Adrenal gland (tissue), 12 donors: Measurements from ENCODE around the gene SSBP1. TPM values are rescaled to one million over a fixed set of nuclear protein-coding genes. Genes with fewer than 3 reads are reported as not detected.
"Not testable (repeated sequence)": the region's sequence is repeated elsewhere in the genome, so short reads cannot be mapped to it uniquely, and the experiment has no call there.

ENCODE experiments used
- DNase-seq, 7 donors: peaks; one replicate each; pipeline ENCODE4 v3.0.0-alpha.2; 2019 to 2020
- H3K27ac ChIP-seq, 5 donors: fragments of 200-600 bp; sonication (generic) in 4 of 5; 1 replicate in 3 of 5; 2 replicates in 2 of 5; pipeline versions ENCODE4 v1.5.1 to v1.8.0; 2016 to 2020; ENCODE audit warnings: mild to moderate bottlenecking in 1 of 5
- H3K27me3 ChIP-seq: fragments of 200-600 bp; 2 replicates; pipeline ENCODE4 v1.8.0; 2021
- H3K36me3 ChIP-seq, 2 donors: fragments of 200-600 bp; replicated peaks in 1 of 2; 1 replicate in 1 of 2; 2 replicates in 1 of 2; pipeline versions ENCODE4 v1.5.1 to v1.8.0; 2018 to 2022
- H3K4me1 ChIP-seq, 2 donors: fragments of 200-600 bp; replicated peaks in 1 of 2; 1 replicate in 1 of 2; 2 replicates in 1 of 2; pipeline versions ENCODE4 v1.5.1 to v1.8.0; 2018 to 2021
- H3K4me3 ChIP-seq, 4 donors: fragments of 200-600 bp; sonication (generic) in 3 of 4; one replicate each; pipeline ENCODE4 v1.5.1; 2016 to 2018
- H3K9me3 ChIP-seq, 3 donors: fragments of 200-600 bp; sonication (generic) in 1 of 3; replicated peaks in 1 of 3; 1 replicate in 2 of 3; 2 replicates in 1 of 3; pipeline versions ENCODE4 v1.5.1 to v1.8.0; 2016 to 2021
- POLR2A ChIP-seq, 2 donors: fragments of 450-650 bp; IDR thresholded peaks; one replicate each; pipeline ENCODE4 v1.6.1; 2017; ENCODE audit warnings: antibody characterized with exemption in 2 of 2, mild to moderate bottlenecking in 2 of 2, moderate library complexity in 1 of 2
- WGBS, 4 donors: extraction: QIAGEN DNeasy Blood & Tissue Kit in 2 of 4; methylation state at CpG; one replicate each; pipeline versions ENCODE4 v1.1.5 to v1.1.7; 2013 to 2017; 5-methylcytosine and 5-hydroxymethylcytosine counted together
- intact Hi-C, 2 donors: fragments of 100-400 bp; cut with DNase I; formaldehyde crosslinking; loops; one replicate each; pipeline versions ENCODE4 v1.14.1 to v1.15.0; 2022 to 2023
- polyA plus RNA-seq, 3 donors: library from polyadenylated mRNA; stranded (reverse); fragments of 200-250 nt in 2 of 3; fragments of 350-450 nt in 1 of 3; fragmentation: Illumina TruSeq in 1 of 3; extraction: RNeasy Lipid Tissue Mini Kit (QIAGEN cat#74804) in 1 of 3; gene quantifications; one replicate each; pipeline ENCODE4 v1.2.3, GENCODE V29; 2013 to 2014
- total RNA-seq, 9 donors: library from RNA; depleted of rRNA in 4 of 9; stranded (reverse); fragments of >200 nt in 4 of 9; fragments of 120-200 nt in 1 of 9; fragmentation: NEBNext Ultra II Directional in 1 of 9; extraction: Animal tissue kit (Norgen Biotek cat#: 25700) in 1 of 9; gene quantifications; one replicate each; pipeline versions ENCODE4 v1.1.0 to v1.2.4, GENCODE V29; 2013 to 2023
- TF ChIP-seq, protein P1 (sequence below), 6 experiments: fragments of 450-650 bp in 4 of 6; fragments of 200-600 bp in 2 of 6; sonication (generic) in 1 of 6; IDR thresholded peaks; 1 replicate in 5 of 6; 2 replicates in 1 of 6; pipeline versions ENCODE4 v1.5.1 to v1.8.0; 2016 to 2021; ENCODE audit warnings: antibody characterized with exemption in 6 of 6, mild to moderate bottlenecking in 2 of 6, moderate library complexity in 1 of 6
- donor health status: healthy with polysubstance abuse.
- donor health status: Bipolar disorder and iron deficiency.
- donor health status: DM: yes; HTN: yes; CAD: no.
- donor health status: DM: no; HTN: no; CAD: no.
- donor health status: DM: no; HTN: no; CAD: no.
- donor health status: DM: yes; HTN: yes; CAD: no.

SSBP1 gene
- total and polyA plus RNA-seq, 12 donors = 87.0 to 316 (median 134) TPM

DNA sequence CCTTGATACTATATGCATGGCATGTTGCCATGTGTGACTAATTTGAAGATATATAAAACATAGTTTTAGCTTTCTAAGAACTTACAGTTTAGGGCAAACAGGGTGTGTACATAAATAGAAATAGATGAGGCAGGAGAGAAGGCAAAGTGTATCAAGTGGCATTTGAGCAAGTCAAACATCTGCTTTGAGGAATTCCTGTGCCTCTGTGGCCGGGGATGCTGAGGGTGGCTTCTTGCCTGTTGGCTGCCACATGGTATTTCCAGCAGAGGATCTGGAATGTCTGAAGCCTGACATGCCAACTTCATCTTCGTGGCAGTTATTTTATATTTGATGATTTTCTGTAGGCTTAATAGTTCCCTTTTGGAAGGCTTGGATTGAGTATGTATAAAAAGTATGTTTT lies 6.0 kb downstream of the SSBP1 start:
- intact Hi-C loops = no loop called here
- H3K4me3 ChIP-seq = no peak overlapping the region
- DNase-seq = no peak
- no peaks in the 10 kb centered on the region for H3K27me3 ChIP-seq
- peaks cover 1 to 15% of the 10 kb centered on the region in 2 donors for H3K4me1 ChIP-seq
- 81 to 86% (median 84%) methylated on average over 2 of the region's 2 CpGs for WGBS, 4 donors
- peaks cover 0 to 83% of the 10 kb centered on the region in 2 donors for H3K36me3 ChIP-seq
- H3K27ac ChIP-seq = no peak overlapping the region
- TF ChIP-seq POLR2A (IDR thresholded peaks at IDR 0.05) = no peak
- TF ChIP-seq, protein P1, sequence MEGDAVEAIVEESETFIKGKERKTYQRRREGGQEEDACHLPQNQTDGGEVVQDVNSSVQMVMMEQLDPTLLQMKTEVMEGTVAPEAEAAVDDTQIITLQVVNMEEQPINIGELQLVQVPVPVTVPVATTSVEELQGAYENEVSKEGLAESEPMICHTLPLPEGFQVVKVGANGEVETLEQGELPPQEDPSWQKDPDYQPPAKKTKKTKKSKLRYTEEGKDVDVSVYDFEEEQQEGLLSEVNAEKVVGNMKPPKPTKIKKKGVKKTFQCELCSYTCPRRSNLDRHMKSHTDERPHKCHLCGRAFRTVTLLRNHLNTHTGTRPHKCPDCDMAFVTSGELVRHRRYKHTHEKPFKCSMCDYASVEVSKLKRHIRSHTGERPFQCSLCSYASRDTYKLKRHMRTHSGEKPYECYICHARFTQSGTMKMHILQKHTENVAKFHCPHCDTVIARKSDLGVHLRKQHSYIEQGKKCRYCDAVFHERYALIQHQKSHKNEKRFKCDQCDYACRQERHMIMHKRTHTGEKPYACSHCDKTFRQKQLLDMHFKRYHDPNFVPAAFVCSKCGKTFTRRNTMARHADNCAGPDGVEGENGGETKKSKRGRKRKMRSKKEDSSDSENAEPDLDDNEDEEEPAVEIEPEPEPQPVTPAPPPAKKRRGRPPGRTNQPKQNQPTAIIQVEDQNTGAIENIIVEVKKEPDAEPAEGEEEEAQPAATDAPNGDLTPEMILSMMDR (IDR thresholded peaks at IDR 0.05) = no peak
- H3K9me3 ChIP-seq = no peaks in the 10 kb centered on the region

DNA sequence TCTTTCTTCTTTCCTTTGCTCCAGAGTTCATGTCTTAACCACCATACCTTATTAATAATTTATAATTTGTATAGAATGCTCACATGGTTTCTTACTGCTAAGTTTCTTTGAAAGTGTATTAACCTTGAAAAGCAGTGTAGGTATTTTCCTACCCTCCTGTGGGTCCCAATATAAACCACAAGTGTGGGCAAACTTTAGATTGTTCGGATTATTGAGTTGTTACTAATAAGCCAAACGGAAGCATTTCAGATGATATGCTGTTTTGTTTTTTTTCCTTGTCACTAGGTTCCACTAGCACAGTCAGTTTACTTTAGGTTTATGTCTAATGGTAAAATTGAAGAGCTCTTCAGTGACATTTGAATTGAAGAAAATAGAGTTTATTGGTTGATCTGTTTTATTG lies 10.2 kb downstream of the SSBP1 start:
- H3K36me3 ChIP-seq = peaks cover 0 to 85% of the 10 kb centered on the region in 2 donors
- WGBS, 4 donors = 94 to 97% (median 95%) methylated on average over 2 of the region's 2 CpGs
- H3K9me3 ChIP-seq = peaks cover 0 to 17% (median 0%) of the 10 kb centered on the region in 3 donors
- DNase-seq = no peak
- intact Hi-C loops = no loop called here
- no peaks in the 10 kb centered on the region for H3K4me1 ChIP-seq
- H3K27me3 ChIP-seq = no peaks in the 10 kb centered on the region
- TF ChIP-seq, protein P1 (IDR thresholded peaks at IDR 0.05) = no peak
- TF ChIP-seq POLR2A (IDR thresholded peaks at IDR 0.05) = no peak
- H3K4me3 ChIP-seq = no peak overlapping the region
- H3K27ac ChIP-seq = no peak overlapping the region

DNA sequence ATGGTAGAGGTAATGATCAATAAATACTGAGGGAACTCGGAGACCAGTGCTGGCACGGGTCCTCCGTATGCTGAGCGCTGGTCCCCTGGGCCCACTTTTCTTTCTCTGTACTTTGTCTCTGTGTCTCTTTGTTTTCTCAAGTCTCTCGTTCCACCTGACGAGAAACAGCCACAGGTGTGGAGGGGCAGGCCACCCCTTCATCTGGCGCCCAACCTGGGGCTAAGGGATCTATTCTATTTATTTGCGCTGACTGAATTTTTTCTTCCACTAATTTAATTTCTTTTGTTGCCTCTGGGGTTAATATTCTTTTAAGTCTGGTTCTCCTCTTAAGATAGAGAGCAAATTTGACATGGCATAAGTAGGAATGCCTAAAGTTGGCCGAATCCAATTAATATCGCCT lies 13.7 kb downstream of the SSBP1 start:
- H3K4me1 ChIP-seq, H3K4me3 ChIP-seq, H3K27me3 ChIP-seq, intact Hi-C loops, DNase-seq, H3K27ac ChIP-seq: not testable (repeated sequence)
- Histone ChIP-seq H3K36me3 (peaks cover 0 to 54% of the 10 kb centered on the region in 2 donors), H3K9me3 (peaks cover 0 to 17% (median 0%) of the 10 kb centered on the region in 3 donors)
- 98% methylated on average over 10 of the region's 10 CpGs for WGBS, 4 donors

DNA sequence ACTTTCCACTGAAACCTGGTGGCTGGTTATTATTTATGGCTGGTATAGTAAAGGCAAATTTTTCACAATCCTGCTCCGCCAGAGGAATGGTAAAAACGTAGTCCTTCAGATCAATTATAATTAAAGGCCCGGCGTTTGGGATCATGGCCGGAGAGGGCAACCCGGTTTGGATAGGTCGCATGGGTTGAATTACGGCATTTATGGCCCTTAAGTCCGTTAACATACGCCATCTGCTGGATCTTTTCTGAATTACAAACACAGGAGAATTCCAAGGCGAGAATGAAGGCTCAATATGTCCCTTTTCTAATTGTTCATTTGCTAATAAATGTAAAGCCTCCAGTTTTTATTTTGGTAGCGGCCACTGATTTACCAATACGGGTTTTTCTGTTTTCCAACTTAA lies 14.5 kb downstream of the SSBP1 start:
- peaks cover 0 to 54% of the 10 kb centered on the region in 2 donors for H3K36me3 ChIP-seq
- intact Hi-C loops = no loop called here

DNA sequence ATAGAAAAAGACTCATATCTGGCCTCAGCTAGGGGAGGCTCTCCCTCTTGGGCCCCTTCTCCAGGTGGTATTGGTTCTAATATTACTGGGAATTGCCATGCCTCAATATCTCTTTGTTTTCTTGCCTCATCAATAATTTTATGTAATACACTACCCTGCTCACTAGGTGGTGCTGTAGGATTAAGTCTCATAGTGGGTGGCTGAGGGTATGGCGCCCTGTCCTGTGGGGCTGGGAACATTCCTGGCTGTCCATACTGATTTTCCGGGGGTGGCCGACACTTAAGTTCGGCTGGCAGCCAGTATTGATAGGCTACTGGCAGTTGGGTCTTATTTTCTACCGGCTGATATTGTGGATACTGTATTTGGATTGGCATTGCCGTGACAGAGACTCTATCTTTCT lies 16.8 kb downstream of the SSBP1 start:
- Histone ChIP-seq H3K9me3 (peaks cover 0 to 17% (median 0%) of the 10 kb centered on the region in 3 donors), H3K27me3 (no peaks in the 10 kb centered on the region), H3K4me3 (no peak overlapping the region), H3K4me1 (no peaks in the 10 kb centered on the region), H3K27ac (no peak overlapping the region), H3K36me3 (peaks cover 0 to 45% of the 10 kb centered on the region in 2 donors)
- intact Hi-C loops = no loop called here
- 85 to 96% (median 89%) methylated on average over 5 to 6 of the region's 6 CpGs for WGBS, 4 donors
- no peak for DNase-seq
- TF ChIP-seq, protein P1 (IDR thresholded peaks at IDR 0.05) = peak; percentile 10 to 46 (median 35)
- TF ChIP-seq POLR2A (IDR thresholded peaks at IDR 0.05) = no peak

More for the DNA sequence above, 14.5 kb downstream of the SSBP1 start:
- TF ChIP-seq, protein P1 (IDR thresholded peaks at IDR 0.05) = peak in 1 of 6 experiments; percentile 8
- TF ChIP-seq POLR2A (IDR thresholded peaks at IDR 0.05) = no peak
- no peak overlapping the region for H3K4me3 ChIP-seq
- WGBS, 4 donors = 97 to 98% (median 98%) methylated on average over 13 of the region's 13 CpGs
- peaks cover 0 to 17% (median 0%) of the 10 kb centered on the region in 3 donors for H3K9me3 ChIP-seq
- no peaks in the 10 kb centered on the region for H3K27me3 ChIP-seq
- no peaks in the 10 kb centered on the region for H3K4me1 ChIP-seq
- no peak for DNase-seq
- H3K27ac ChIP-seq = no peak overlapping the region
